GM21360 (cell line): ENCODE data around the gene NAGLU.

Source experiments
- ATAC-seq: cut with Tn5 transposase; IDR thresholded peaks from one replicate; pipeline ENCODE4 v1.9.1; 2021; ENCODE audit warnings: mild to moderate bottlenecking, moderate library complexity; ENCODE audit not compliant: unreplicated experiment

NAGLU gene

DNA sequence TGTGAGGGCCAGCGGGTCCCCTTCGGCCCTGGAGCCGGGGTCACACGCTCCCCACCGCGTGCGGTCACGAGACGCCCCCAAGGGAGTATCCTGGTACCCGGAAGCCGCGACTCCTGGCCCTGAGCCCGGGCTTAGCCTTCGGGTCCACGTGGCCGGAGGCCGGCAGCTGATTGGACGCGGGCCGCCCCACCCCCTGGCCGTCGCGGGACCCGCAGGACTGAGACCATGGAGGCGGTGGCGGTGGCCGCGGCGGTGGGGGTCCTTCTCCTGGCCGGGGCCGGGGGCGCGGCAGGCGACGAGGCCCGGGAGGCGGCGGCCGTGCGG is at the start of gene NAGLU:
NAGLU (plus strand) TSS at position 194 of the 324 bp plus-strand sequence; CDS start at position 226, 32 bp downstream.
- peak; percentile 76 for ATAC-seq

DNA sequence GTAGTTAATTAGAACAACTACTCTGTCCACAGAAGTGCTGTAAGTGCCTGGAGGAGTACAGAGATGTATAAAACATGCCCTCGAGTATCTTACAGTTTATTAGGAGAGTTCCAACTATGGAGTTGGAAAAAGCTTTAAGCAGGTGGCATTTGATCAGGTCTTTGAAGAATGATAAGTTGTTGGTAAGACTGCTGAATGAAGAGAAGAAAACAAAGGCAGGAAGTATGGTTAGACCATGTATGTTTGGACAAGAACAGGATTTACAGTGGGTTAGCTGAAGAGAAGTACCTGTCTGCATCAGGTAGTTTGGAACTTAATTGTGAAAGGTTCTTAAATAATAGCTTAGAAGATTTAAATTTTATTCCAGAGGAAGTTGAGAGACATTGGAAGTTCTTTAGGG is 48.0 kb upstream of the NAGLU start:
- ATAC-seq: no peak

DNA sequence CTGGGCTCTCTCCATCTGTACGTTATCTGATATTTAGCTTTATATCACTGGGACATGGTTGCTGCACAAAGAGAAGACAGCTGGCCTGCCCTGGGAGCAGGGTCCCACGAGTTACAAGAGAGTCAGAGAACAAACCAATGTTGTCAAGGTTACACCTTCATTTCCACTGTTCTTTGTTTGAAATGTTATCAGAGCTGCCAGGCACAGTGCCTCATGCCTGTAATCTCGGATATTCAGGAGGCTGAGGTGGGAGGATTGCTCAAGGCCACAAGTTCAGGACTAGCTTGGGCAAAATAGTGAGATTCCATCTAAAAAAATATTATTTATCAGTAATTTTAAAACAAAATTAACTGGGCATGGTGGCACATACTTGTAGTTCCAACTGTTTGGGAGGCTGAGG is 42.7 kb upstream of the NAGLU start:
- ATAC-seq: no peak

DNA sequence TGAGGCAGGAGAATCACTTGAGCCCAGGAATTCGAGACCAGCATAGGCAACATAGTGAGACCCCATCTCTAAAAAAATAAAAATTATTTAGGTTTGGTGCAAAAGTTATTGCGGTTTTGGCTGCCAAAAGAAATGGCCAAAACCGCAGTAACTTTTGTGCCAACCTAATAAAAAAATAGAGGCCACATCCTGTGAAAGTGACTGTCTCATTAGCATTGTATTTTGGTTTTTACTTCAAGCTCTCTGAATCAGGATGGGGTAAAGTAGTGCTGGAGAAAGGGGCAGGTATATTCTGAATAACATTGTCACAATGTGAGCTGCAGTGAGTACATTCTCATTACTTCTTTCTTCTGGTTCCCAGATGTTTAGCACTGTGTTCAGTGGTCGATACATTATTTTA is 41.4 kb upstream of the NAGLU start:
- no peak for ATAC-seq

DNA sequence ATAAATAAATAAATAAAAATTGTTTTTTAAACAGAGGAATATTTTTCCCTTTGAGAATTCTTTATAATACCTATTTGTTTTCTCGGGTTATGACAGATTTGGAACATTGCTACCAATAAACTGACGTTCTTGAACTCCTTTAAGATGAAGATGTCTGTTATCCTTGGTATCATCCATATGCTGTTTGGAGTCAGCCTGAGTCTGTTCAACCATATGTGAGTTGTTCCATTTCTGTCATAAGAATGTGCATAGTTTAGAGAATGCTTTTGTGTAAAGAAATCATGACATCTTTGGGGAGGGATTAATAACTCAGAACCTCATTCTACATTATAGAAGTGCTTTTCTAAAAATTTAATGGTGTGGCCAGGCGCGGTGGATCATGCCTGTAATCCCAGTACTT is 37.2 kb upstream of the NAGLU start:
- ATAC-seq: no peak

DNA sequence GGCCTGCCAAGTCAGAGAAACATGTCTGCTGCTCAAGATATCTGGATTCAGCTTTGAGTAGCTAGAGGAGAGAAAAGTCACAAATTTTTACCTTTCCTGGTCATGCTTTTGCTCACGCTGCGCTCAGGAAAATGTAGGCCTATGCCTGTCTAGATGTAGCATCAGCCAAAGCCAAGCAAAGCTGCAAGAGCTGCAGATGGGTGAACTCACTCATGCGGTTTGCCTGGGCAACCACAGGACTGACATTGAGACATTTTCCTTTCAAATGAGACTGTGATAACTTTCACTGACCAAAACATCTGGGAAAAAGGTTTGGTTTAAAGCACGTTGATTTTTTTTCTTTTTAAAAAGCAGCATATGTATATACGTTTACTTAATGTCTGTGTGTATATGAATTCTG is 34.0 kb upstream of the NAGLU start:
- no peak for ATAC-seq

DNA sequence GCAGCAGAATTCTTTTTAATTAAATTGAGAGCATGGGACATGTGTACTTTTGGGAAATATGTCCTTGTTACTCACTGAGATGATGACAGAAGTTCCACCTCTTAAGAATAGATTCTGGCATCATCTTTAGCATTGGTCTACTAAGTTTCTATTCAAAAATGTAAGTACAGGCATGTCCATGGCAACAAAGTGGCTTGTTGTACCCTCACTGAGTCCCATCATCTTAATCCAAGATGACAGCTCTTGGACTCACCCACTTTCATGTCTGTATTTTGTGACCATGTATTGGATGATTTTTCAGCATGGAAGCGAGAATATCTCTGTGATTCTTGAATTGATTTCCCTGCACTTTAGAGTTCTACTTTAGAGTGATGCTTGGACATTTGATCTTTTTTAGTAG is 33.1 kb upstream of the NAGLU start:
- ATAC-seq: no peak

DNA sequence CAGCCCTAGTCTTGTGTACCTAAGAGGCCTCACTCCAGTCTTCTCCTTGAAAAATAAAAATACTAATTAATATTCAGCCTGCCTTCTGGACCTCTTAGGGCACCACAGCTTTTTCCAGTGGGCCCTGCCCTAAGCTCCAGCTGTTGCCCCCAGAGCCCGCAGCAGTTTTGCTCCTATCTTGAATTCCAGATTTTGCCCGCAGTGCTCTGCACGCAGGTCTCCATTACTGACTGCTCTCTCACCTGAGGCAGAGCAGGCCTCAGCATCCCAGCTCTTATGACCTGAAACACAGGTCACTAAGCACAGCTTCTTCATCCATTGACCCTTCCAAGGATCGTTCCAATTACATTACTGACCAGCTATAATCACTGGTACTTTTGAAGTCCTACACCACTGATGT is 28.4 kb upstream of the NAGLU start:
- ATAC-seq: no peak

DNA sequence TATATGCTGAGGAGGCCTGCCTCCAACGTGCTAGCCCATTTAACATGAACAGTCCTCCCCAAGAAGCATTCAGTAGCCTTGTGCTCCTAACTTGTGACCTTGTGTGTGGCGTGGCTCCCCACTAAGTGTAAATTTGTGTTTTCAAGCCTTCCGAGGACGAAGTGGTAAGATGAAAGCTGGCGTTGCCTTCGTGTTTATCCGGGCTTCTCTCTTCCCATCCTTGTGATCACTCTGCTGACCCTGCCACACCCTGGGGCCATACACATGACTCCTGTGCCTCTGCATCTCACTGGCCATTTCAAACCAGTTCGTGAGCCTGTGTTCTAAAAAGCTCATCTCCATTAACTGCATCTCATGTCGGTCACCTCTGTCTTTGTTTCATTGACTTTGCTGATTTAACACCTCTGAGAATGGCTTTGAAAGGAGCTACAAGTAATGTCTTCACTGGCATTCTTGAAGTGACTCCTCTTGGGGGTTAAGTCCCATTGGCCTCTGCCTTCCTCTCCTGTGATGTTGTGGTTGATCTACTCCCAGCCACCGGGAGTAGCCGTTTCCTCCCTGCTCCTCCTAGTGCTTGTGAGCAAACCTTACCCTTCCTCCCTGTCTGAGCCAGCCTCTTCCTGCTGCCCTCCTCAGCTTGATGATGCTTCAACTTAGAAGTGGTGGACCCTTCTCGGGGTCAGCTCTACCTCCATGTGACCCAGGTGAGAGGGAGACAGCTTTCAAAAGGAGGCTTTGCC is 27.4 kb upstream of the NAGLU start:
- ATAC-seq: no peak

DNA sequence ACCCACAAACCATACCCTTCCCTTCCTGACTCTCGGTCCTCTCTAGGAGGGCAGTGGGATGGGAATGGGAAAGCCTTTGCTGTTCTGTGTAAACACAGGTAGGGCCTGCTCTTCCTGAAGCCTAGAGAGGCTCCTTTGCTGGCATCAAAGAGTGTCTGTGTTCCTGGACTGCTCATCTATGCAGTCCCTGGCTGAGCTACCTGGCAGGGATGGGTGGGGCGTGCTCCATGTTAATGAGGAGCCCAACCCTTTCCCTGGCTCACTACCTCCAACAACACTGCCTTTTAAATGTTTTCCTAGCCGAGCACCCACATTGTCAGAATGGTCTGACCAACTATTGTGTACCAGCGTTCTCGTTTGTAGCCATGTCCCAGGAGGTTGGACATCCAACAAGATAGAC is 26.6 kb upstream of the NAGLU start:
- ATAC-seq: no peak

DNA sequence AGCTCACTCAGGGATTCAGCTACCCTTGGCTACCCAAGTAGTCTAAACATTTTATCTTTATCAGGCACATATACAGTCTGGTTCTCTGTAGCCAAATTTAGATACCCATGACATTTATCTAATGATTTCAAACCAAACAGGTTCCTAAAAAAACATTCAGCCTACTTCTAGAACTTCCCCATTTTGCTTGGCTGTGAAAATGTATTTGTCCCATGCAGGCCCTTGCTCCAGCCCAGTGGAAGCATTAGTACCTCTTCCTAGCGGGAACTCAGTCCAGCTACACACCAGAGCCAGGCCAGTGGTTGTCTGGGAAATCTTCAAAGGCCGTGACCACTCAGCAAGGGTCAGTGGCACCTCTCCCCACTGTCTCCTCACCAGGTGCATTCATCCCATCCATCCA is 26.2 kb upstream of the NAGLU start:
- no peak for ATAC-seq

DNA sequence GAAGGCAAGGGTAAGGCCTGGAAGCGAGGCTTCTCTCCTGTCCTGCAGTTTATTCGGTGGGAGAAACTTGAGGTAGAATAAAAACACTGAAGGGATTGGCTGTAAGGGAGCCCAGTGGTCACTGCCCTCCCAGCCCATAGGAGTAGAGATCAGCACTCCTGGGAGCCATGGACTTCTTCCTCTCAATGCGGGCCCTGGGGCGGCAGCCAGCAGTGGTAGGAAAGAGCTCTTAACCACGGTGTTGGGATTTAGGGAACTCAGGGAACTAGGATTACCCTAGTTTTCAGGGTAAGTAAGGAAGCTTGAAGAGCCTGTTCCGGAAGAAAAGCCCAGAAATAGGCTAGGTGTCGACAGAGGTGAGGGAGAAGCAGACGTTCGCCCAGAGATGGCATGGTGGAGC is 23.8 kb upstream of the NAGLU start:
- no peak for ATAC-seq

DNA sequence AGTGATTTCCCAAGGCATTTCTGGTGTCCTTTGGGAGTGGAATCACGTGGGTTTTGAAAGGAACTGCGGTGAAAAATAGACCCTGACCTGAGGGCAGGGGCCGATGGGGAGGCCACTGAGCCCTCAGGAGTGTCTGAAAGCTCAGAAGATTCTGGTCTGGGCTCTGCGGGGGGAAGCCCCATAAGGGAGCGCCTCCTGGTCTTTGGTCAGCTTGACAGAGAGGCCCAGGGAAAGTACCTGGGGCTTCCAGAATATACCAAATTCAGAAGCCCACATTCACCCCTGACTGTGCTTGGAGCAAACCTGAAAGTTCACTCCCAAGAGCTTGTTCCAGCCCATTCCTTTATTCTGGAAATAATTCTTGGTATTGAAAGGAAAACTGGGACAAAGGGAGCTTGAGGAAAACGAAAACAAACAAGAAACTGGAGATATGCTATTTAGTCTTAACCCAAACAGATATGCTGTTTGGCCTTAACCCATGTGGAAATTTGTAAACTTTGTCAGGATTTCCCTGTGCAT is 23.2 kb upstream of the NAGLU start:
- no peak for ATAC-seq

DNA sequence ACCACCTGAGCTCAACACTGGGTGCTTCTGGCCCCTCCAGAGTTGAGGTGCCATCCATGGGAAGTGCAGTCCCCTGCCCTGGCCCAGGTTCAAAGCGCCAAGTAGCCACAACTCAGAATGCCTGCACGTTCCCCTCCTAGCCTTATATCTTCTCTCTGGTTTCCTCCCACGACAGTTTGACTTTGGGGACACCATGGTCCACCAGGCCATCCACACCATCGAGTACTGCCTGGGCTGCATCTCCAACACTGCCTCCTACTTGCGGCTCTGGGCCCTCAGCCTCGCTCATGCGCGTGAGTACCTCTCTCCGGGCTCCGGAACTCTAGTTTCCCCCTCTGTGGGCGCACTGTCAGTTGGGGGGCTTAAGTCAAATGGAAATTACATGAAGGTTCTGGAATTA is 22.4 kb upstream of the NAGLU start:
- ATAC-seq: no peak

DNA sequence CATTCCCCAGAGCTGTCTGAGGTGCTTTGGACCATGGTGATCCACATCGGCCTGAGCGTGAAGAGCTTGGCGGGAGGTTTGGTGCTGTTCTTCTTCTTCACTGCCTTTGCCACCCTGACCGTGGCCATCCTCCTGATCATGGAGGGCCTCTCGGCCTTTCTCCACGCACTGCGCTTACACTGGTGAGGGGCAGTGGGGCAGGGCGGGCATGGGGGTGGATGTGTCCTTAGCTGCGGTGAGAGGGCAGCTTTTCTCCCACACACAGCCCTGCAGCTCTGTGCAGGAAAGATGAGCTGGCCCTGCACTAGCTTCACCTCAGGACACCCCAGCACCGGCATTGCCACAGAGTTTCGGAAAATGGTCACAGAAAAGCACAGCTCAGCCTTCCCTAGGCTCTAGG is 21.8 kb upstream of the NAGLU start:
- no peak for ATAC-seq

DNA sequence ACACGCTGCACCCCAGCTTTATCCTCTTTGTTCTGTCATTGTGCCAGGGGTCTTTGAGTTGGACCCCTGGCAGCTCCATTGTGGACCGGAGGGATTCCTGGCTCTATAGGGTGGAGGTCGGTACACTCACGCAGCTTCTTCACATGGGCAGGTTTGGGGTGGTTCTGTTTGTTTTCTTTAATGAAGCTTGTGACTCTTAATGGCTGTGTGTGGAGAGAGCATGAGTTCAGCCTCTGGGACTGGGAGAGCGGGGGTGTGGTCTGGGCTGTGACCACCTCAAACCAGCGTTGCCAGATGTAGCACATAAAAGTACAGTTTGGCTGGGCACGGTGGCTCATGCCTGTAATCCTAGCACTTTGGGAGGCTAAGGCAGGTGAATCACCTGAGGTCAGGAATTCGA is 21.2 kb upstream of the NAGLU start:
- no peak for ATAC-seq

DNA sequence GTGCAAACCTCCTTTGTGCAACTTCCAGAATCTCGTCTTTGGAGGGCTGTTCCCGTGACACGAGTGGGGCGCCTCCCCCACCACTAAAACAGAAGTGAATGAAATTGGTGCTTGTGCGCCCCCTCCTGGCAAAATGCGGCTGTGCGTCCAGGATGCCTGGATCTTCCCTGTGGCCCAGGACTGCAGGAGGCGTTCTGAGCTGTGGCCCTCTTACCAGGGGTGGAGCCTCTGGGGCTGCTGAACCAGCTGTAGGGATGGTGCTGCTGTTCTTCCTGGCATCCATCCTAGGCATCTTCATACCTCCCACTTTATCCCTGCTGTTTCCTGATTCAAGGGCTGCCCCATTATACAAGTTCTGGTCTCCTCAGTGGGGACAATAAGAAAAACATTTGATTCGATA is 18.5 kb upstream of the NAGLU start:
- no peak for ATAC-seq

DNA sequence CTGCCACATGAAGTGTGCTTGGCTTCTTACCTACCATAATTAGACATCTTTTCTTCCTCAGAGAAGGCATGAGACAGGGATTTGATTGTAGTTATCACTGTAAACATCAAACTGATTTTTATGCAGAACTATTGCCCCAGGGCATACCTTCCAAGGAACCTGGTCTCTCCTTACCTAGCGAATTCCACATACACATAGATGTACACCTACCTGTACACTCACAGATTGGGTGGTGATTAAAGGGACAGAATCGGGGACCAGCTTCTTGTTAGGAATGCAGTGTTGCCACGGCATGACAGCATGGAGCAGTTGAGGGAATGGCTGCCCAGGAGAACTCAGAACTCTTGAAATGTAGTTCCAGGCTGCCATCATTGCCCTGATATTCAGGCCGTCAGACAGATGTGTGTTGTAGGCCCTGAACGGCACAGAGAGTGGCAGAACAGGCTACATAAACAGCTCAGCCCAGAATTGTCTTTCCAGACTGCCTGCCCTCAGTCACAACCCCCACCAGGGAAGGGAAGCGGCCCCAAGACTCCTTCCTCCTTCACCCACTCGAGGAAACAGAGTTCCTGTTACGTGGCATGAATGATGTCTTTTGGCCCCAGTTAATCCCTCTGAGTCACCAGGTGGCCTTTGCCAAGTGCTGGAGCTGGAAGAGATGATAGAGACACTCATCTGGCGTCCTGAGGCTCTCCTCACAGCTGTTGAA is 17.8 kb upstream of the NAGLU start:
- no peak for ATAC-seq

DNA sequence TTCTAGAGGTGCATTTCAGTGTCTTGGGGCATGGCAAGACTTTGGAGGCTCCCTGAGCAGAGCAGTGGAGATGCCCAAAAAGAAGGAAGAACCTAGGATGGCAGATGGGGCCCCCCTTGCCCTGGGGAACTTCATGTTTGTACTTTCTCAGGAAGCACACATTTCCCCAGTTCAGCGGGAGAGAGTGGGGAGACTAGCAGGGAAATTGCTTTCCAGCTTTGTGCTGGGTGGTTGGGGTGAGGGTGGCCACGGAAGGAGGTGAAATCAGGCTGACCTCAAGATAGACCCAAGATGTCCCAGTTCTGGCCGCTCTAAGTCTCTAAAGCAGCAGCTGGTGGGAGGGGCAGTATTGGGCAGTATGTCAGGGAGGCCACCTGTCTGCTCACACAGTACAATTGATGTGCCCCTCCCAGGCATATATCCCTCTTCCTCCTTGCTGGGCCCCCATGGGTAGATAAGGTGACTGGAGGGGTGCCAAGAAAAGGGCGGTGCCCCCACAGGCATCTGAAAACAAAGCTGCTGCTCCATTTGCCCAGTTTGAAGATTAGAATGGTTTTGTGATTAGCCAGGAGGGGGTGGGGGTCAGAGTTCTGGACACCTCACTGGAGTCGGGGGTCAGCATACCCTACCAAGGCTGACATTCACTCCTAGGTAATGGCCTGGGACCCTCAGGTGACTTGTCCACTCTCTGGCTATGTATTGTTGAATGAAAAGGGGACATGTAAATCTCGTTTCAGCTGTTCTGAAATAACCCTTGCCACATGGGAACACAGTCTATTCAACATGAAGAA is 17.1 kb upstream of the NAGLU start:
- no peak for ATAC-seq

DNA sequence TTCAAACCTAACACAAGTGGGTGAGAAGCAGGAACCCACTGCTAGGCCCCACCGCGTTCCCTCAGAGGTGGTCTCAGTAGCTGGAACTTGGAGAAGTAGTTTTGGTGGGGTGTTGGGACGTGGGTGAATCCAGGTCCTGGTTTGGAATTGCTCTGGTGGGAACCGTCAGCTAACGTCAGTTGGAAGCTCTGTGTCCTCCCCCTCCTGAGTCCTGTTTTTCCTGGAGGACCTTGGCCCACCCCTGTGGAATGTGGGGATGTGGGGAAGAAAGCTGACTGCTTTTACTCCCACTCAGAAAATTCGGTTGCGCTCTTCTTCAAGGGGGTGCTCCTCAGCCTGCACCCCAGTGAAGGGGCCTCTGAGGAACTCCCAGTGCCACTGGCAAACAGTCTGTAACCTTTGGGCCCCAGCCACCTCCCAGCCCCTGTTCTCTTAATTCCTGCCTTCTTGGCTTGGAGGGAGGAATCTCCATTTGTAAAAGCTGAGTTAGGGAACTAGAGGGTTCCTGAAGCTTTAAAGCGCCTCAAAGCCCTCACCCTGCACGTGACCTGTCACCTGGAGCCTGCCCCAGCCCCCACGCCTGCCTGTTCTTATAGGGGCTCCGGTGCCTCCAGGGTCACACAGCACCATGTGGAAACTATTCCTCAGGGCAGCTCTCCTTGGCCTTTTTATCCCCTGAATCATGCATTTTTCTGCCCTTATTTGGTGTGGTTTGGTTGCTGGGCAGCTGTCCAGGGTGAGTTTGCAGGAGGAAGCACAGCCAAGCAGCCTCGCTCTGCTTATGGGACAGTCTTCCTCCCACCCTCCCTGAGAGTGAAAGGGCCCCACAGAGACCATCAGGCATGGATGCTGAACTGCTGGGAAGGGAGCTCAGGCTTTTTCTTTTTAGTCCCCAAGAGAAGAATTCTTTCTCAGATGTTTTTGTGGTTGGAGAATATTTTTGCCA is 16.2 kb upstream of the NAGLU start:
- ATAC-seq: no peak

DNA sequence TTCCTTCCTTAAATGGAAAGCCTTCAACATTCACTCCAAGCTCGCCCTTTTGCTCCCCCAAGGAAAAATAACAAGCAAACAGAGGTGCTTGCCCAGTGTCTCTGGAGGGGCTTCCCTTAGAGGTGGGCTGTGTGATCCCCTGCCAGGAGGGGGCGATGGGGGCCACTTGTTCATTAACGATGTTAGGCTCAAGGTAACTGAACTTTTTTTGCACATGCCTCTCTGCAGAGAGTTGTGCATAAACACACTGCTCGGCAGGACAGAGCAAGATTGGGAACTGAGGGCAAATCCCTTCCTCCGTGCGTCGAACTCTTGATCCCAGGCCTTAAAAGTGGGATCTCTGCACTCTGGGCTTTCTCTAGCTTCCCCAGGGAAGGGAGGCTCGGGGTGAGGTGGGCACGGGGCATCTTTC is 15.5 kb upstream of the NAGLU start:
- ATAC-seq: no peak
